NCI-H345 treated with DMSO at 0.1 percent for 48 hours (cell line): ENCODE measurements around the gene MLLT1.

ENCODE experiments used
- DNase-seq: peaks from one replicate; lab custom pipeline; 2025; ENCODE audit not compliant: unreplicated experiment; lab: John Stamatoyannopoulos, UW

Gene MLLT1

DNA sequence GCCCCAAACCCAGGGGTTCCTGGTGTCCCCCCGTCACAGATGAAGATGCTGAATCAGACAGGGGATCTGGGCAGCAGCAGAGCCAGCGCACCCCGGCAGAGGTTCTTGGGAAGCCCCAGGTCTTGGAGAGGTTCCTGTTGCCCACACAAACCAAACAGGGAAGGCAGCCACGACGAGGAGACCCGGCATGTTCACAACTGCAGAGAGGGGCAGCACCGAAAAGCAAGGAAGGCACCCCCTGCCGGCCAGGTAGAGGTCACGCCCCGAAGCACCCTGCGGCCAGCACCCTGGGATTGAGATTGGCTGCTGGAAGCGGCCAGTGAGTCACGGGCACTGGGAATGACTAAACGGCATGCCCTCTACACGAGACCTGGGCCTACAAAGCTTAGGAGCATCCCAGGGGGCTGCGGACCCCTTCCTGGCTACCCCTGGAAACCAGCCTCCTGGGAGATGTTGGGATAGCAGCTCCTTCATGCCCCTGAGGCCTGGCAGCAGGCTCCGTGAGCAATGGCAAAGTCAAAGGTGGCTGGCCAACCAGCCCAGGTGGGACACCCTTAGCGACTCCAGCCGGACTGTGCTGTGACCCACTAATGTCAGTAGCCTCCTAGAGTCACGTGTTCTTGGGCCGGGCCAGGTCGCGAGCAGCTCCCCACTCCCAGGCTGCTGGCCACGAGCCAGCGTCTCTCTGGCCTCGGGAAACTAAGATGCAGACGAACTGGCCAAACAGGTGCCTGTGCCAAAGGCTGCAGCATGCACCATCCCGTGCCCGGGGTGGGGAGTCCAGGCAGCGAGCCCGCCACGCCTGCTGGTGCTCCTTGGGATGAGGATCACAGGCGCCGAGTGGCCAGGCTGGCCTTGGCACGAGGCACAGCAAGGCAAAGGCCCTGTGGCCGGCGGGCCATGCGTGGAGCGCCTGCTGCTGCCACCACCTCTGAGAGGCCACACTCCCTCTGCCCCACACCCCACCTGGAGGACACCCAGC, 43.2 kb downstream of the MLLT1 start:
- DNase-seq, result no peak

DNA sequence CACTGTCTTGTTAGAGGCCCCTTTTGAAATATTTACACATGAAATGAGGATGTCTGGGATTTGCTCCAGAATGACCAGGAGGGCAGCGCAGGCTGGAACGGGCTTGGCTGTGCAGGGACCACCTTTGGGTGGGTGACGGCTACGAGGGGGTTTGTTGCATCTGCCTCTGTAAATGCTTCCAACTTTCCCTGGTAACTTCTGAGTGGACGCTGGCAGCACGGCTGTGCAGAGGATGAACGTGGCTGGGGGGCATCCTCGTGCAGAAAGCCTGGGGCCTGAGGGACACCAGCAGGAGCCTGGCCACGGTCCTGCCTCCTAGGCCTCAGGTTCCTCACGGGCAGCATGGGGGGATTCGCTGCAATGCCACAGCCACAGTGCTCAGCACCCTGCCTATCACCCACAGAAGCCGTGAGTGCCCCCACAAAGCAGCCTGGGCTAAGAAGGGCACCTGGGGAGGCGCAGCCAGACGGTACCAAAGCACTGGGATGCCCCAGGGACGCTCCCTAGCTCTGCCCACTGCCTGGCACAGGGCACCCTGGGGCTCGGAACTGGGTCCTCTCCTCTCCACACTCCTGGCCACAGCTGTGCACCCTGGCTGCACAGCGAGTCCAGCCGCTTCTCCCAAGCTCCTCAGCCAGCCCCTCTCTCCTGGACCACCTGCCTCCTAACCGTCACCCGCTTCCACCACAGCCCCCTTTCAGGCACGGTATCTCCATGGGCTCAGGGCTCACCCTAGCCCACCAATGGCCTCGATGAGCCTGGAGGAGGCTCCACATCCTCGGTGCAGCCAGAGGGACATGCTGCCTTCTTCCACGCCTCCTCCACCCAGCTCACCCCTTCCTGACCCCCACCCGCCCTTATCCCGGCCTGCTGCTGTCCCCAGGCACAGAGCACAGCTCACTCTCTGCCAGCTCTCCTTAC, 44.5 kb downstream of the MLLT1 start:
- no peak for DNase-seq

DNA sequence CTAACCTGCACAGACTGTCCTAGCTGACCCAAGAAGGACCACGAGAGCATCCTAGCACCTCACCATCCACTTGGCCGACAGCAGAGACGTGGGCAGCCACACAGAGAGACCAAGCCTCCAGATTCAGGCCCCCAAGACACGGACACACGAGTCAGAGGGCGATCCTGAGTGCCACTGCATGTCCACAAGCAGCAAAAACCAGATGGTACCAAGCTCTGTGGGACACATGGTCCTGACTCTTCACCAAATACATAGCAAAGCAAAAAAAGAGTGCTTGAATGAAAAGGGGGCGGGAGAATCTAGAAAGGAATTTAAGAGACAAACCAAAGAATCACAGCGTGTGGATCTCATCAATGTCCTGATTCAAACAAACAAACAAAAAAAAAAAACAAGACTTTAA, 45.2 kb downstream of the MLLT1 start:
- no peak for DNase-seq

DNA sequence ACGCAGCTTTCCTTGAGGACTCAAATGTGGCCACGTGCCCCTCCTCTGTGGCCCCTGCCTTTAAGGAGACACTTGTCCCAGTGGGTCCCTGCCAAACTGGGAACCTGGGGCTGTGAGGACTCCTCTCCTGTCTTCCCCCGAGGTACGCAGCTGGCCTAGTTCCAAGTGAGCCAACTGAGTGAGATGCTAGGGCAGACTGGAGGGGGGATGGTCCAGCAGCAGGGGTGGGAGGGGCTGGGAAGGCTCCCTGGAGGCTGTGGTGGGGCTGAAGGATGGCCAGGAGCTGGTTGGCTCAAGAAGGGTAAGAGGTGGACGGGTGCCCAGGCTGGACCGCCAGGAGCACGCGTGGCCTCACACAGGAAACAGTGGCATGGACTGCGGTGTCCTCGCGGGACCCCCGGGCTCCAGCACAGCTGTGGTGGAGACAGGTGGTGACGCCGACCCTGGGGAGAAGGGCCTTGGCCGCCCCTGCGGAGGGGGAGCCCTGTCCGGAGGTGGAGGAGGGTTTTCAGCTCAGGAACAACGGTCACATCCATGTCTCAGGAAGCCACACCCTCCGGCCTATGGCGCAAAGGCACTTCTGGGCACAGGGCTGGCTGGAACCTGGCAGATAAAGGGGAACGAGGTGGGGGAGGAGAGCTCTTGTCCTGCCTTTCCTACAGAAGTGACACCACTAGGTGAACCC, 45.8 kb downstream of the MLLT1 start:
- DNase-seq, result no peak

DNA sequence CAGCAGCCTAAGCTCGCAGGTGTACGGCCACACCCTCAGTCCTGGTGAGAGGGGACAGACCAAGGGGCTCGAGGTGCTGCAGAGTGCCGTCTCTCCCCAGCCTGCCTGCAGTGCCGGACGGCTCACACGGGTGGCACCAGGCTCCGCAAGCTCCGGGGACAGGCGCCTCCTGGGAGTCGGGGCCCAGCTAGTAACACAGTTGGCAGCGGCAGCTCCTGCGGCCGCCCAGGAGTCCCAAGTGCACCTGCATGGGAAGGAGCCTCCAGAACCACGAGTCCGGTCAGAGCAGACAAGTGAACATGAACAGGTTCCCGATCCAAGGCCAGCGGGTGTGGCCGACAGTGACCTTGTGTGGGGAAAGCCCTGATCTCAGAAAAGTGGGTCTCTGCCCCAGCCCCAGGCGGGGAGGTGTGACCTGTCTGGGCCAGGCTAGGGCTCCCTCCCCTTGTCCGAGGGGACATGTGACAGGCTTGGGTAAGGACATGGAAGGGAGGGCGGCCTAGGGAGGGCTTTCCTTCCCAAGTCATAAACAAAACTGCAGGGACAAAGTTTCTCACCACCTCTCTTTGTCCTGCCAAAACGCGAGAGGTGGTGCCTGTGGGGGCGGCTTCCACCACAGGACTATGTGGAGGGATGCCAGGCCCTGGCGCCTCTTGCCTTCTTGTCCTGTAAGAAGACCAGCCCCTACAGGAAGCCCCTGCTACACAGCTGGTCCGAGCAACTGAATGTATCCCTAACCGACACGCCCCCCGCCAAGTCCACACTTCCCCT, 46.5 kb downstream of the MLLT1 start:
- no peak for DNase-seq

DNA sequence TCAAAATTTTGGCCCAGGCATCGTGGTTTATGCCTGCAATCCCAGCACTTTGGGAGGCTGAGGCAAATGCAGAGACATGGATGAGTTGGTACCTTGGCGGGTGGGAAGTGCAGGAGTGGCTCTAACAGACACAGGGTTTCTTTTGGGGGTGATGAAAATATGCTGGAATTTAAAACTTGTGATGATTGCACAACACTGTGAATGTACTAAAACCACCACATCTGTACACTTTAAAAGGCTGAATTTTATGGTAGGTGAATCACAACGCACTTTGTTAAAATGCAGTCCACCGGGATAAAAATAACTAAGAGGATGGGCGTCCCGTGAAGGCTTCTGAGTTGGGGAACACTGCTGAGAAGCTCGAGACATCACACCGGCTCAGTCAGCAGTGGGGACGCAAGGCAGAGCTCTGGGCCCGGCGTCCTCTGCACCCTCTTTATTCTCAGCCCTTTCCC, 47.1 kb downstream of the MLLT1 start:
- no peak for DNase-seq

DNA sequence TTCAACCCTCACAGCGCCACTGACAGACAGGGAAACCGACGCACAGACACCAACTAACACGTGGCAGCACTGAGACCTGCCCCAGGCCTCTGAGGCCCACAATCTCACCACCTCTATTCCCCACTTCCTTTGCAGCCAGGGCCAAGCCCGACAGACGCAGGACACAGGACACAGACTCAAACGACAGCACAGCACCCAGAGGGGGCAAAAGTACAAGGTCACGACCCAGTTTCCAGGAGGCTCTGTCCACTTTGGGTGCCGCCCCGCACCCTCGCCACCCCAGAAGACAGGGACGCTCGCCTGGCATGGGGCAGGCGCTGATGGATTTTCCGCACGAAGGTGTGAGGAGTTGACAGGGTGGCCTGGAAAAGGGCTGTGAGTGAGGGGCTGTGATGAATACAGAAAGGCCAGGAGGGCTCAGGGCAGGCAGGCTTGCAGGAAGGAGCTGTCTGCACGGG, 48.8 kb downstream of the MLLT1 start:
- DNase-seq, result no peak

DNA sequence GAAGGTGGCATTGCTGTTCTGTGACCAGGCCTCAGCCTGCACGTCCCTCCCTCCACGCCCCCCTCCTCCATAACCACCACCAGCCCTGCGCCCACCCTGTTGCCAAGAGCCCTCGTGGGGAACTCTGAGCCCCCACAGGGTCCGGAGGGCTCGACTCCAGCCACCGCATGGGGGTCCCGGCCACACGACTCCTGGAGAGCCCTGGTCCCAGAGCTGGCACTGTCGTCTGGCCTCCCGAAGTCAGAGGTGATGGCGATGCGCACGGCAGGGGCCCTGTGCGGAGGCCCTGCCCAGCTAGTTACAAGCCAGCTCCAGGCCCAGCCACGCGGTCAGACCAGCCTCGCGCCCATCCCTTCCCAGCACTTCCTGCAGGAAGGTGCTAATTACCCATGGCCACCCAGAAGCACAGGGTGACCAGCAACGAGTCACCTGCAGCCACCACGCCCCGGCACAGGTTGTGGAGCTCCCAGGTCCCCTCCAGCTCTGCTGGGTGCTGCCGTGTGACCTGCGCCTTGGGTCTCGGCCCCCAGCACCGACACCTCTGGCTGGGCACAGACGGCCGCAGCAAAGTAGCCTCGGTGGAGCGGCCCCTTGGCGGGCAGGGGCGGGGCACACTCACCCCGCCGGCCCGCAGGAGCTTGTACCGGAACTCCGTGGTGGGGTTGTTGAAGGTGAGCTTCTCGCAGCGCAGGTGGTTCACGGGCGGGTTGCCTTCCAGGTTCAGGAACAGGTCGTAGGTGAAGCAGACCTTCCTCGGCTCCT, 49.6 kb downstream of the MLLT1 start:
- DNase-seq, result no peak

DNA sequence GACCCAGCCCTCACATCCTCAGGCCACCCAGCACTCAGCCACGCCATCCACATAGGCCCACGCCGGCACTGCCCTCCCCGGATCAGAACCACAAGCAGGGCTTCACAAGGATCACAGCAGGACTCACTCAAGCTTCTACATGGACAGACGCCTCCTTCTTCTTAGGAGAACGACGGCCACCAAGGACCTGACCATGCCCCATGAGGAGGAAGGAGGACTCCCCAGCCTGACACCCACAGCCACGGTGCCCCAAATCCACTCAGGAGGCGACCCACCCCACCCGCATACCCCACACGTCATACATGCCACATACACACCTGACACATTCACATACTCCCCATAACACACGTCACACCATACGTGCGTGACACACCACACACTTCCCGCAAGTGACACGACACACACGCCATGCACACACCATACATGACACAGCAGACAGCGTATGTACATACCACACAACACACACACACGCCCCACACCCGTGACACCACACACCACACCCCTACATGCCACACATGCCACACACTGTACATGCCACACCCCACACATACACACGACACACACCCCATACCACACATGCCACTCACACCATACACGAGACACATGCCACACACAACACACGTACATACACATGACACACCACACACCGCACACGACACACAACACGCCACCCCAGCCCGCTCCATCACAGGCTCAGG, 50.4 kb downstream of the MLLT1 start:
- DNase-seq, result no peak

DNA sequence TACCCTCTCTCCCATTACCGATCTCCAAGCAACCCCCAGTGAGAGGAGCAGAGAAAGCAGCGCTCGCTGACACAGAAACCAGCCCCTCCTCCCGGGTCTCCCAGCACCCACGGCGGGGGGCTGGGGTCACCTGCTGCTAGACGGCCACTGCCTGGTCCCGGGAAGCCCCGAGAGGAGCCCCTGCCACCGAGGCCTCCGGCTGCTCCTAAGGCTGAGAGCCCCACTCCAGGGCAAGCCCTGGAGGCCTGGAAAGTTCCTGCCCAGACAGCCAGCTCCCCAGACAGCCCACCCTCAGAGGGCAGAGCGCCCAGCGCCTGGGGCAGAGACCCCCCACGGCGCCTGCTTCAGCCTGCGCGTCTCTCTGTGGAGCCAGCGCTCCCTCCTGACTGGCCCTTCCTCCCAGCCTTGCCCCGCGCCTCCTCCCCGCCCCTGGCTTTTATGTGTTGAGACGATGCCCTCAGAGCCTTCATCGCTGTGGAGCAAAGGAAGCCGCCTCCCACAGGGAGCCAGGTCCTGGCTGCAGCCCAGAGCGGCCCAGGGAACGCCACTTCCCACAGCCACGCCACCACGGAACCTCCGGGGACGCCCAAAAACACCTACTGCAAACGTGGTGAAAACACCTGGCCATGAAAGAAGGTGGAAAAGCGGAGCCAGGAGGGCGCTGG, 51.1 kb downstream of the MLLT1 start:
- DNase-seq, result no peak

DNA sequence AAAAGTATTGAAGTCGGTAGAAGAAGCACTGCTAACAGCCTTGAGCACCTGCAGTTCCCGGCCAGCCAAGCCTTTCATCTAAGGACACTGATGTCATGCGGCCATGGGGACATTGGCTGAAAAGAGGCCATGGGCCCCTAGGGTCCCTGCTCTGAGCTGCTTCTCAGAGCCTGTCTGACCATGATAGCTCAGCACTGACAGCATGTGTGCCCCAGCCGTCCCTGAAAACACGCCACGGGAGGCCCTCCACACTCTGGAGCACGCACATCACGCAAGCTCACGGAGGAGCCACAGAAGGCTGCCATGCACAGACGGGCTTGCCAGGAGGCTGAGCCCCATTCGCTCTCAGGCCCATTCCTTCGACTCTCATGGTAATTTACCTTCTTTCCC, 51.8 kb downstream of the MLLT1 start:
- DNase-seq, result no peak

DNA sequence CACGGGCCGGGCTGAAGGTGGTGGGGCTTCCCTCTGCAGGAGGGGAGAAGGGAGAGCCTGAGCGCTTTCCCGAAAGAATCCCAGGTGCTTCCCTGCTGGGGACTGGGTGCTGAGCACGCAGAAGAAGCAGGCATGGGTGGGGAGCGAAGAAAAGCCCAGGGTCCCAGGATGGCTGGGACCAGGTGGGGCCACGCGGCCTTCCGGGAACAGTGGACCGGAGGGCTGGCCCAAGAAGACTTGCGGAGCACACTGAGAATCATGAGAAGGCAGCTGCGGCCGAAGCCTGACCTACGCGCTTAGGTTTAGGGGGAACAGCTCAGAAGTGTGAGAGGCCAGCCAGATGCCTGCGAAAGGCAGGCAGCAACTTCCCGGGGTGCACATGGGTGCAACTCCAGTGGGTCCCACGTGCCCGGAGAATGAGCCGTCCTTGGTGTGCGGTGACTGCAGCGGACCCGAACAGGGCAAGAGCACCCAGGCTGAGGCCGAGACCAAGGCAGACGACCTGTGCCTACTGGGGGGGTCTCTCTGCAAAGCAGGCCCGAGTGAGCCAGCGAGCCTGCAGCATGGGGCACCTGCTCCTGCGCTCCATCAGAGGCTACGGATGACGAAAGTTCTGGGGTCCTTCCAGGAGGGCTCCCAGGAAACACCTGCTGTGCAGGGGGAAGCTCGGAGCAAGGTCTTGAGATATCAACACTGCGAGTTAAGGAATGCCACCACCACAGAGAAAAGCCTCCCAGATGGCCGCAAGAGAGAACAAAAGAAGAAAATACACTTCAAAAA, 52.4 kb downstream of the MLLT1 start:
- no peak for DNase-seq

DNA sequence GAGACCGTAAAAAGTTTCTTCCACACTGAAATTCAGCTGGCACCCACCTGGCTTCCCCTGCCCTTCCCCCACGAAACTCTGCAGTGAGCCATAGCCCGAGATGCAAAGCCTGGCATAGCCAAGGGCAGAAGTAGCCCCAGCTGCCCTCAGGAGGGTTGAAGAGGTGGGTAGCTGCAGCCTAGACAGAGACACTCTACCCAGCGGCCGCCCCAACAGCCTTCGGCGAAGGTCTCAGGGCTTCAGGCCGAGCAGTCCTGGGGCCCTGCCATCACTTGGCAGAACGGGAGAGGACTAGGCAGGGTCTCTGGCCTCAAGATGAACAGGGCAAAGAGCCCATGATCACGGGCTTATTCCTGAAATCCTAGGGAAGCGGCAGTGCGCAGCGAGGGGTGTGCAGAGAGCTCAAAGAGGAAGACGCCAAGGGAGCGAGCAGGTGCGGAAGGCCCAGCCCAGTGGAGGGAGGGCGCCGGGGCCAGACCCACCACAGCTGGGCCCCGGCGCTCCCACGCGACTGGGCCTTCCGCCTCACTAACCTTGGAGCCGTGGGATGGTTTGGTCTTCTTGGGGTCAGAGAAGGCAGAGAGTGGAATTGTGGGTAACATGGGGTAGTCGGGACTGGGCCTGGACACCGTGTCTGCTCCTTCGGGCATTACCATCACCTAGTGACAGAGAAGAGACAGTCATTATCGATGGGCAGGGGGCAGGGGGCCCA, 53.2 kb downstream of the MLLT1 start:
- no peak for DNase-seq

DNA sequence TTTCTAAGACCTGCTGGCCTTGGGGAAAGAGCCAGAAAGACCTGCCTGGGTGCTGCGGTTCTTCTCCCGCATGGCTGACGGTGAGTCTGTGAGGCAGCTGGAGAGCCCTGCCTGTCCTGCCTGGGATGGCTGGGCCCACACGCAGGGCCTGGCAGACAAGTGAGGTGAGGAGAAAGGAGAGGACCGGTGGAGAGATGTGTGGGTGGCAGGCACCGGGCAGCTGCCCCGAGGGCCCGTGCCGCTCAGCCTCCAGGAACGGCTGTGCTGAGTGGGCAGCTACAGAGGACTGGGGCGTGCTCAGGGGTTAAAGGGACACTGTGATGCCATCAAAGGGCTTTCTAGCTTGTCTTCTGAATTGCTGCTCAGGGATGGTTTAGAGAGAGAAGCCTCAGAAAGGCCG, 53.8 kb downstream of the MLLT1 start:
- no peak for DNase-seq

DNA sequence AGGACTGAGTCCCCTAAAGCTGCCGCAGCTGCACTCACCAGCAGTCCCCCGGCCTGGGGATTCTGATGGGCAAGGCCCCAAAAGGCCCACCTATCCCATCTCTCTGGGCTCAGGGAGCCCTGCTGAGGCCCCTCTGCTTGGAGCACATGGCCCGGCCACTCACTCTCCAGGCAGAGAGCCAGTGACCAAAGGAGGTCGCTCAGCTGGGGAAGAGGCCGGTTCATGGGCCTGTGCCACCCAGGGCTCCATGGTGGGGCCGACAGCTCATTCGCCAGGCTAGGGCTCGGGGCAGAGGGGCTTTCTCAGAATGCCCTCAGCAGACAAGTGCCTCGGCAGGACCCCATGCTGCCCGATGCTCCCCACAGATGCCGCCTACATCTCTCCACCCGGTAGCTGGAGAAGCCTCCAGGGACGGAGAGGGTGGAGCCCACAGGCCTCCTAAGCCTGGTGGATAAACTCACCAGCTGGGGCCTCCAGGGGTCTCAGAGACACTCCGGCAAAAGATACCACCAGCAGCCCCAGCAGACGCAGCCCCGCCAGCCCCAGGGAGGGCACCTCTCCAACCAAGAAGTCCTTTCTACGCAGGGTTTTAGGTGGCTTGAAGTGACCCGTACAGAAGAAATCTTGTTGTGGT, 54.4 kb downstream of the MLLT1 start:
- no peak for DNase-seq

DNA sequence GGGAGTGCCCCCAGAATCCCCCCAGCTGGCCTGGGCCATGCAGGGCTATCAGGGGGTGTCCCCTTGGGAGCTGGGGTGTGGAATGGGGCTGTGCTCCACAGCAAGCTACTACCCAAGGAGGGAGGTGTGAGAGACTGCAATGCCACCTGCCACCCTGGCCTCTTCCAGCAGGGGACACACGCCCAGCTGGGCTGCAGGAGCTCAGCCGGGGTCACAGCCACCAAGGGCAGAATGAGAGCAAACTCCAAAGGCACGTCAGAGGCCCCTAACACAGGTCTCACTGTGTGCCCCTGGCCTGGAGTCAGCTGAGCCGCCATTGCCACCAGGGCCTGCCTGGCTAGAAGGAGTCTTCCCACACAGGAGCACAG, 55.5 kb downstream of the MLLT1 start:
- DNase-seq, result no peak
